ENCODE data around the gene CLGN. TPM values are rescaled to one million over a fixed set of nuclear protein-coding genes. Genes with fewer than 3 reads are reported as not detected.
A peak's percentile ranks its signal among the peaks of the same experiment; 100 is the strongest.

CLGN gene
- total and polyA plus RNA-seq, 2 of the 13 experiments (the other 11 are each of a cell fraction or from before 2014, with no cell fraction given): 7.2 to 17.0 TPM

DNA sequence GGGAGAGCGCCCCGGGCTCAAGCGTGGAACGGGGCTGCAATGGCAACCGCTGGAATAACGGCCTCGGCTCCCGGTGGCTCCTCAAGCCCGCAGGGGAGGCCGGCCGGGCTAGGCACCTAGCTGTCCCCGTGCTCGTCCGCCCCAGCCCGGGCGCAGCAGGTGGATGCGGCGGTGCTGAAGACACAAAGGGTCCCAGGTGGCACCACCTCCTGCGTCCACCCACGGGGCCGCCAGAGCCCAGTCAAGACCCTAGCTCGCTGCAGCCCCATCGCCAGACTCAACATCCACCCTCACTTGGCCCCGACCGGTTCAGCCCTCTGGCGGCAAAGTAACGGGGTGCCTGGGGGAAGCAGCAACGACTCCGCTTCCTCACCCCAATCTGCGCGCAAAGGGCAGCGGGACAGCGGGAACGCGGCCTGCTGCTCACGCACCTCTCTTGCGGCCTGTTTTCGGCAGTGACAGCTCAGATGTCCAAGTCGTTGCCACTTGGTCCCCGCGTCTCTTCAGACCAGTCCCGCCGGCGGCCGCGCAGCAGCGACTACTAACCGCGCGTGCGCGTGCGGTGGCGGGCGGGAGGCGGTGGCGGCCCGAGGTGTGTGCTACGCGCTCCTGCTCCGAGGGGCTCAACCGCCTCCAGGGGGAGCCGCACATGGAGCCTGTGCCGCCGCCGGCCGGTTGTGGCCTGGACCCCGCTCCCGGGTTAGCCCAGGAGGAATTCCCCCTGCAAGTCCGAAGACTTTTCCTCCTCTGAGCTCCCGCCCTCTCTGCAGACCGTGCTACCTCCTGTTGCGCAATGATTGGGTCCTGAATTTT is at the start of gene CLGN (continued):
- TF ChIP-seq, protein P1, sequence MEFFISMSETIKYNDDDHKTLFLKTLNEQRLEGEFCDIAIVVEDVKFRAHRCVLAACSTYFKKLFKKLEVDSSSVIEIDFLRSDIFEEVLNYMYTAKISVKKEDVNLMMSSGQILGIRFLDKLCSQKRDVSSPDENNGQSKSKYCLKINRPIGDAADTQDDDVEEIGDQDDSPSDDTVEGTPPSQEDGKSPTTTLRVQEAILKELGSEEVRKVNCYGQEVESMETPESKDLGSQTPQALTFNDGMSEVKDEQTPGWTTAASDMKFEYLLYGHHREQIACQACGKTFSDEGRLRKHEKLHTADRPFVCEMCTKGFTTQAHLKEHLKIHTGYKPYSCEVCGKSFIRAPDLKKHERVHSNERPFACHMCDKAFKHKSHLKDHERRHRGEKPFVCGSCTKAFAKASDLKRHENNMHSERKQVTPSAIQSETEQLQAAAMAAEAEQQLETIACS (CRISPR knock-in tag; IDR thresholded peaks at IDR 0.05): peak; percentile 62; the same call in 1 of the 2 replicates
- TF ChIP-seq ZNF3 (CRISPR knock-in tag; IDR thresholded peaks at IDR 0.05) (no peak), ZNF382 (CRISPR knock-in tag; IDR thresholded peaks at IDR 0.05; ENCODE audit: borderline replicate concordance) (no peak), KDM3A (CRISPR knock-in tag; IDR thresholded peaks at IDR 0.05; ENCODE audit: low read depth) (0 out of 2 replicates have a peak, but pooled peaks have one; percentile 46), ZNF614 (CRISPR knock-in tag; IDR thresholded peaks at IDR 0.05; ENCODE audit: borderline replicate concordance) (no peak), XBP1 (CRISPR knock-in tag; IDR thresholded peaks at IDR 0.05) (no peak), ZSCAN25 (CRISPR knock-in tag; IDR thresholded peaks at IDR 0.05) (peak; percentile 68; the same call in 1 of the 2 replicates), ZNF558 (CRISPR knock-in tag; IDR thresholded peaks at IDR 0.05; ENCODE audit: borderline replicate concordance) (no peak), NPAS2 (CRISPR knock-in tag; IDR thresholded peaks at IDR 0.05; ENCODE audit: borderline replicate concordance) (no peak), RNF2 (conservative IDR thresholded peaks at IDR 0.05; ENCODE audit: low read depth) (peak; percentile 46; the same call in 1 of the 2 replicates), SMAD3 (CRISPR knock-in tag; IDR thresholded peaks at IDR 0.05) (no peak)
- TF ChIP-seq, protein P2, sequence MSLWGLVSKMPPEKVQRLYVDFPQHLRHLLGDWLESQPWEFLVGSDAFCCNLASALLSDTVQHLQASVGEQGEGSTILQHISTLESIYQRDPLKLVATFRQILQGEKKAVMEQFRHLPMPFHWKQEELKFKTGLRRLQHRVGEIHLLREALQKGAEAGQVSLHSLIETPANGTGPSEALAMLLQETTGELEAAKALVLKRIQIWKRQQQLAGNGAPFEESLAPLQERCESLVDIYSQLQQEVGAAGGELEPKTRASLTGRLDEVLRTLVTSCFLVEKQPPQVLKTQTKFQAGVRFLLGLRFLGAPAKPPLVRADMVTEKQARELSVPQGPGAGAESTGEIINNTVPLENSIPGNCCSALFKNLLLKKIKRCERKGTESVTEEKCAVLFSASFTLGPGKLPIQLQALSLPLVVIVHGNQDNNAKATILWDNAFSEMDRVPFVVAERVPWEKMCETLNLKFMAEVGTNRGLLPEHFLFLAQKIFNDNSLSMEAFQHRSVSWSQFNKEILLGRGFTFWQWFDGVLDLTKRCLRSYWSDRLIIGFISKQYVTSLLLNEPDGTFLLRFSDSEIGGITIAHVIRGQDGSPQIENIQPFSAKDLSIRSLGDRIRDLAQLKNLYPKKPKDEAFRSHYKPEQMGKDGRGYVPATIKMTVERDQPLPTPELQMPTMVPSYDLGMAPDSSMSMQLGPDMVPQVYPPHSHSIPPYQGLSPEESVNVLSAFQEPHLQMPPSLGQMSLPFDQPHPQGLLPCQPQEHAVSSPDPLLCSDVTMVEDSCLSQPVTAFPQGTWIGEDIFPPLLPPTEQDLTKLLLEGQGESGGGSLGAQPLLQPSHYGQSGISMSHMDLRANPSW (CRISPR knock-in tag; IDR thresholded peaks at IDR 0.05; ENCODE audit: borderline replicate concordance): no peak
- TF ChIP-seq, protein P3, sequence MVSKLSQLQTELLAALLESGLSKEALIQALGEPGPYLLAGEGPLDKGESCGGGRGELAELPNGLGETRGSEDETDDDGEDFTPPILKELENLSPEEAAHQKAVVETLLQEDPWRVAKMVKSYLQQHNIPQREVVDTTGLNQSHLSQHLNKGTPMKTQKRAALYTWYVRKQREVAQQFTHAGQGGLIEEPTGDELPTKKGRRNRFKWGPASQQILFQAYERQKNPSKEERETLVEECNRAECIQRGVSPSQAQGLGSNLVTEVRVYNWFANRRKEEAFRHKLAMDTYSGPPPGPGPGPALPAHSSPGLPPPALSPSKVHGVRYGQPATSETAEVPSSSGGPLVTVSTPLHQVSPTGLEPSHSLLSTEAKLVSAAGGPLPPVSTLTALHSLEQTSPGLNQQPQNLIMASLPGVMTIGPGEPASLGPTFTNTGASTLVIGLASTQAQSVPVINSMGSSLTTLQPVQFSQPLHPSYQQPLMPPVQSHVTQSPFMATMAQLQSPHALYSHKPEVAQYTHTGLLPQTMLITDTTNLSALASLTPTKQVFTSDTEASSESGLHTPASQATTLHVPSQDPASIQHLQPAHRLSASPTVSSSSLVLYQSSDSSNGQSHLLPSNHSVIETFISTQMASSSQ (IDR thresholded peaks at IDR 0.05; ENCODE audit: low read depth): no peak
- TF ChIP-seq, protein P3 (CRISPR knock-in tag; IDR thresholded peaks at IDR 0.05; ENCODE audit: borderline replicate concordance): peak; percentile 55; the same call in 1 of the 2 replicates
- TF ChIP-seq, protein P4, sequence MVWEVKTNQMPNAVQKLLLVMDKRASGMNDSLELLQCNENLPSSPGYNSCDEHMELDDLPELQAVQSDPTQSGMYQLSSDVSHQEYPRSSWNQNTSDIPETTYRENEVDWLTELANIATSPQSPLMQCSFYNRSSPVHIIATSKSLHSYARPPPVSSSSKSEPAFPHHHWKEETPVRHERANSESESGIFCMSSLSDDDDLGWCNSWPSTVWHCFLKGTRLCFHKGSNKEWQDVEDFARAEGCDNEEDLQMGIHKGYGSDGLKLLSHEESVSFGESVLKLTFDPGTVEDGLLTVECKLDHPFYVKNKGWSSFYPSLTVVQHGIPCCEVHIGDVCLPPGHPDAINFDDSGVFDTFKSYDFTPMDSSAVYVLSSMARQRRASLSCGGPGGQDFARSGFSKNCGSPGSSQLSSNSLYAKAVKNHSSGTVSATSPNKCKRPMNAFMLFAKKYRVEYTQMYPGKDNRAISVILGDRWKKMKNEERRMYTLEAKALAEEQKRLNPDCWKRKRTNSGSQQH (CRISPR knock-in tag; IDR thresholded peaks at IDR 0.05; ENCODE audit: low read depth): no peak
- TF ChIP-seq, protein P5, sequence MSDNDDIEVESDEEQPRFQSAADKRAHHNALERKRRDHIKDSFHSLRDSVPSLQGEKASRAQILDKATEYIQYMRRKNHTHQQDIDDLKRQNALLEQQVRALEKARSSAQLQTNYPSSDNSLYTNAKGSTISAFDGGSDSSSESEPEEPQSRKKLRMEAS (IDR thresholded peaks at IDR 0.05): peak; percentile 89
- TF ChIP-seq, protein P6, sequence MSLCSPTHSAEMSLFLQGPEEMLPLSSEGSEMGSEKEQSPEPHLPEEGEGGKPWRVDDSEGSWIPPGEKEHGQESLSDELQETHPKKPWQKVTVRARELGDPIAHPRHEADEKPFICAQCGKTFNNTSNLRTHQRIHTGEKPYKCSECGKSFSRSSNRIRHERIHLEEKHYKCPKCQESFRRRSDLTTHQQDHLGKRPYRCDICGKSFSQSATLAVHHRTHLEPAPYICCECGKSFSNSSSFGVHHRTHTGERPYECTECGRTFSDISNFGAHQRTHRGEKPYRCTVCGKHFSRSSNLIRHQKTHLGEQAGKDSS (CRISPR knock-in tag; IDR thresholded peaks at IDR 0.05; ENCODE audit: borderline replicate concordance, low read depth): peak; percentile 65; the same call in 1 of the 2 replicates
